Ecto neural progenitor cell (in vitro differentiated cells): ENCODE measurements around the gene MAPK1.
"Not testable (repeated sequence)": the region's sequence is repeated elsewhere in the genome, so short reads cannot be mapped to it uniquely, and the experiment has no call there.

Experiments used
- DNase-seq: peaks from one replicate; pipeline ENCODE4 v3.0.0-alpha.2; 2018; ENCODE audit warnings: low spot score

The MAPK1 gene

GRCh38 chr22:21818487-21819182 is 48.8 kb downstream of the MAPK1 start:
- no peak for DNase-seq

DNA sequence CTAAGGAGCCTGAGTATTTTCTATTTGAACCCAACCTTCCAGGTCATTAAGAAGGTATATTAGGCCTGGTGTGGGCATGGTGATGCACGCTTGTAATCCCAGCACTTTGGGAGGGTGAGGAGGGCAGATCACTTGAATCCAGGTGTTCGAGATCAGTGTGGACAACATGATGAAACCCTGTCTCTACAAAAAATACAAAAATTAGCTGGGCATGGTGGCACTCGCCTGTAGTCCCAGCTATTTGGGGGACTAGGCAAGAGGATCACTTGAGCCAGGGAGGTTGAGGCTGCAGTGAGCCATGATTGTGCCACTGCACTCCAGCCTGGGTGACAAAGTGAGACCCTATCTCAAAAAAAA is 50.0 kb downstream of the MAPK1 start:
- not testable (repeated sequence) for DNase-seq

DNA sequence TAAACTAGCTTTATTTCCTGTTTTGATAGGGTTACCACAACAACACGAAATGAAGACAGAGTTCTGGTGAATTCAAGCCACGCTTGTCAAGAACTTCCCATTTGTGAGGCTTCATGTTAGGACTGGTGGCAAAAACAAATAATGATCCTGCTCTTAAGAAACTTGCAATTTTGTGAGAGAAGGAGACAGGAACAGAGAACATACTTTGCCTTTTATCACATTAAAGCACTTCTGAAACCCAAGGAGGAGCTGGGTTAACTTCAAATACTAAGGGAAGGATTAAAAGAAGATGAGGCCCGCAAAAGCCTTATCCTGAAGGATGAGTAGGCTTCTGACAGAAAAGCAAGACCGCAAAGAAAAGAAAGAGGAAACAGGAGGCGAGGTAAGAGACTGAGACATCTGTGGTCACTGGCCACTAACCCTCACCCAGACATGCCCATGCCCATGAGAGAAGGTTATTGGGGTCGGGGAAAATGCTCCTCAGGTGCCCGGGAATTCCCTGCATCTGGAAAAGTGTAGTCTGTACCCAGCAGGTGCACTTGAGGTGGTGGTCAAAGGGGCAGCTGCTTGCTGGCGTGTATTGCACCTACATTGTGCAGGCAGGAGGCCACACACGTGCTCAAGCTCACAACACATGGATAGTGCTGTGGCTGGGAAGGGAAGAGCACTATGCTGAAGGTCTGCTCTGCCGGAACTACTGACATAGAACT is 50.5 kb downstream of the MAPK1 start:
- no peak for DNase-seq

DNA sequence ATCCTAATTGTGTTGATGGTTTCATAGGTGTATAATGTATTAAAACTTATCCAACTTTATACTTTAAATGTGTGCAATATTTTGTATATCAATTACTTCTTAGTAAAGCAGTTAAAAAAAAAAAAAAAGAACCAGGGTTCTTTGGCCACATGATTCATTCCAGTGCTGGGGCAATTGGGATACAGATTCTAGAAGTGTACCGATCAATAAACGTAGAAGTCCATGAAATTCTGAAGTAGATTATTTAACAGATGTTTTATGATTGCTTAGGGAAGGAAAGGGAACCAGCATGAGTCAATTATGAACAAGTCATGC is 51.0 kb downstream of the MAPK1 start:
- DNase-seq: no peak

DNA sequence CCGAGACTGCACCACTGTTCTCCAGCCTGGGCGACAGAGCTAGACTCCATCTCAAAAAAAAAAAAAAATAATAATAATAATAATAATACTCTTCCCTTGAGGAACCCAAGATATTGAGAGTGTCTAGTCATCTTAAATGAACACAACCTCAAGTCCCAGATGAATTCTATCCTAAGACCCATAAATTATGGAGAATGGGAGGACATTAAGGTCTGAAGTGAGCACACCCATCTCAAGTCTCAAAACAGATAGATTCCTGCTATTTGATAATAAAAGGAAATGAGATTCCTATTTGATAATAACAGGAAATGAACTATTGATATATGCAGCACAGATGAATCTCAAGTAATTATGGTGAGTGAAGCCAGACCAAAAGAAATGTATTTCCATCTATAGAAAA is 51.5 kb downstream of the MAPK1 start:
- no peak for DNase-seq

DNA sequence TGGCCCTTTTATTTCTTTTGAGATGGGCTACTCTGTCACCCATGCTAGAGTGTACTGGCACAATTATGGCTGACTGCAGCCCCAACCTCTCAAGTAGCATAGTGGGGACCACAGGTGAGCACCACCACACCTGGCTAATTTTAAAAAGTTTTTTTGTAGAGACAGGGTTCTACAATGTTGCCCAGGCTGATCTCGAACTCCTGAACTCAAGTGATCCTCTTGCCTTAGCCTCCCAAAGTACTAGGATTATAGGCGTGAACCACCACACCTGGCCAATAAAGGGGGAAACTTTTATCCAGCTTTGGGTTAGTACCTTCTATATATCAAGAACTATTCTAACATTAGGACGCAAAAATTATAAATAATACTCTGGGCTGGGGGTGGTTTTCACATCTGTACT is 52.1 kb downstream of the MAPK1 start:
- no peak for DNase-seq

DNA sequence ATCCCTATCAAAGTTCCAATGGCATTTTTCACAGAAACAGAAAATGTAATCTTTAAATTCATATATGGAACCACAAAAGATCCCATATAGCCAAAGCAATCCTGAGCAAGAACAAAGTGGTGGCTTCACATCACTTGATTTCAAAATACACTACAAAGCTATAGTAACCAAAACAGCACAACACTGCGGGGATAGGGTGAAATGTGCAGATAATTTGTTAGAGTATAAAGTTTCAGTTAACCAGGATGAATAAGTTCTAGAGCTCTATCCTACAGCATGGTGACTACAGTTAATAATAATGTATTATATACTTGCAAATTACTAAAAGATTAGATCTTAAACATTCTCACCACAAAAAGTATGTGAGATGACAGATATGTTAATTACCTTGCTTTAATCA is 55.5 kb downstream of the MAPK1 start:
- no peak for DNase-seq

DNA sequence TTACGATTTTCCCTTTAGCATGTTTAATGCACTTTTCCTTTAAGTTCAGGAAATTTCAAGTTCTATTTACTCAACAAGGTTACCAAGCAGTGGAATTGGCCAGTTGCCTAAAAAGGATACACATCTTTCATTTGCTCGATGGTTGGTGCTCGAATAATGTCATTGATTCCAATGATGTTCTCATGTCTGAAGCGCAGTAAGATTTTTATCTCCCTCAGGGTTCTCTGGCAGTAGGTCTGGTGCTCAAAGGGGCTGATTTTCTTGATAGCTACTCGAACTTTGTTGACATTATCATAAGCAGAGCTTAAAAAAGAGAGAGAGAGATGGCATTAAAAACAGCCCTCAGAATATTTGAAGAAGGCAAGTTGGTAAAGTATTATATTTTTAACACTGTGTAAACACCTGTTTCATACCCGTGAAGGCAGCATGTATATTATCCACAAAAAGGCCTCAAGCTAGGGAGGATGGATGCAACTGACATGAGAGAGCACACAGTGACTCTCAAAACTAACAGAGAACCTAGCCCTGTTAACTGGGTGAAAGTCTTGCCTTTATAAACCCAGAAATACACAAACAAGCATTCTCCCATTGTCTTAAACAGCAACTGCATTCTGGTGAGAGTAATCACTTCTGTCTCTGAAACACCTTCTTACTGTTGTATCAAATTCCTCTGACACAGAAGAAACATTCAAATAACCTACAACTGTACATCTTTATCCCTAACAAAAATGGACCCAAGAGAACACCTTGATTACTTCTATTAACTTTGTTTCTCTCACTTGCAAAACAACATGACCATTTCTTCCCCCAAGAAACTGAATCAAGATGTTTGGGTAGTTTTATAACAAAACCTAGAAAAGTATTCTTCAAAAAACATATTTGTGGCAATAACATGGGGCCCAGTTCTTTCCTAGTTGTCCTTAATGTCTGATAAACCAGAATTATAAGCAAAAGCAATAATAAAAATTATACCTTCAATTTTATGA is 59.6 kb downstream of the MAPK1 start:
- DNase-seq: no peak

DNA sequence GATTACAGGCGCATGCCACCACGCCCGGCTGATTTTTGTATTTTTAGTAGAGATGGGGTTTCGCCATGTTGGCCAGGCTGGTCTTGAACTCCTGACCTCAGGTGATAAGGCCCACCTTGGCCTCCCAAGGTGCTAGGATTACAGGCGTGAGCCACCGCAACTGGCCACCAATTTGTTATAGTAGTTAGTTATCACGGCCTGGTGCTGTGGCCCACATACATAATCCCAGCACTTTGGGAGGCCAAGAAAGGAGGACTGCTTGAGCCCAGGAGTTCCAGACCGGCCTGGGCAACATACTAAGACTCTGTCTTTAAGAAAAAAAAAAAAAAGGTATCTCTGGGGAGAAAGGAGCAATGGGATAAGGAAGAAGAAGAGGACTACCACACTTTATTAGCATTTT is 62.1 kb downstream of the MAPK1 start:
- not testable (repeated sequence) for DNase-seq

- no peak for DNase-seq
Measured at GRCh38 chr22:21803811-21804249, 63.6 kb downstream of the MAPK1 start.

DNA sequence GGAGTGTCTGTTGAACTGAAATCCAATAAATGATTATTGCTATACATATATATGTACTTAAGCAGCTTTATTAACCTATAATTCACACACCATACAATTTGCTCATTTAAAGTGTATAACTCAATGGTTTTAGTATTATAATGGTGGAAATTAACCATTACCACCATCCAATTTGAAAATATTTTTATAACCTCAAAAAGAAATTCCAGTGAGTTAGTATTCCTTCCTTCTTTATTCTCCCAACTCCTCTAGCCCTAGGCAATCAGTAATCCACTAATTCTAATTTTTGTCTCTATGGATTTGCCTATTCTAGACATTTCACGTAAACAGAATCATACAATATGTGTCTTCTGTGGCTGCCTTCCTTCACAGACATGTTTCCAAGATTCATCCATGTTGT is 64.8 kb downstream of the MAPK1 start:
- DNase-seq: no peak

- DNase-seq: no peak
Measured at GRCh38 chr22:21802056-21802455, 65.4 kb downstream of the MAPK1 start.

- not testable (repeated sequence) for DNase-seq
Measured at GRCh38 chr22:21801304-21801644, 66.2 kb downstream of the MAPK1 start.

DNA sequence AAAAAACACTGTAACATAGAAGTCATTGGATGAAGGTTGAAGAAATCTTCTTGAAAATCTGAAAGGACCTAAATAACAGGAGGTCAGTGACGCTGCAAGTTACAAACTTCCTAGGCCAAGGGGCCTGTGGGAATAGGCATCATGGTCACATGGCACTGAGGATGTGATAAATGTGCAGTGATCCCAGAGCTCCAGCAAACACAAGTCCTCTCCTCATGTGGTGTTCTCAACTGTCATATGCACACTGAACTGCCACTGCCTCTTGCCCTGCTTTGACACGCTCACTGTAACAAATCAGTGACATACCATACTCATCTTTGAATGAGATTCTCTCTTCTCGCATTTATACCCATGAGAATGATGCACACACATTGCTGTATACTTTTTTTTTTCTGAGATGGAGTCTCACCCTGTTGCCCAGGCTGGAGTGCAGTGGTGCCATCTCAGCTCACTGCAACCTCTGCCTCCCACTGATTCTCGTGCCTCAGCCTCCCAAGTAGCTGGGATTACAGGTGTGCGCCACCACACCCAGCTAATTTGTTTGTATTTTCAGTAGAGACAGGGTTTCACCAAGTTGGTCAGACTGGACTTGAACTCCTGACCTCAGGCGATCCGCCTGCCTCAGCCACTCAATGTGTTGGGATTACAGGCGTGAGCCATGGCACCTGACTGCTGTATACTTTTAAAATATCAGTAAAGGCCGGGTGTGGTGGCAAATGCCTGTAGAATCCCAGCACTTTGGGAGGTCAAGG is 66.7 kb downstream of the MAPK1 start:
- no peak for DNase-seq

DNA sequence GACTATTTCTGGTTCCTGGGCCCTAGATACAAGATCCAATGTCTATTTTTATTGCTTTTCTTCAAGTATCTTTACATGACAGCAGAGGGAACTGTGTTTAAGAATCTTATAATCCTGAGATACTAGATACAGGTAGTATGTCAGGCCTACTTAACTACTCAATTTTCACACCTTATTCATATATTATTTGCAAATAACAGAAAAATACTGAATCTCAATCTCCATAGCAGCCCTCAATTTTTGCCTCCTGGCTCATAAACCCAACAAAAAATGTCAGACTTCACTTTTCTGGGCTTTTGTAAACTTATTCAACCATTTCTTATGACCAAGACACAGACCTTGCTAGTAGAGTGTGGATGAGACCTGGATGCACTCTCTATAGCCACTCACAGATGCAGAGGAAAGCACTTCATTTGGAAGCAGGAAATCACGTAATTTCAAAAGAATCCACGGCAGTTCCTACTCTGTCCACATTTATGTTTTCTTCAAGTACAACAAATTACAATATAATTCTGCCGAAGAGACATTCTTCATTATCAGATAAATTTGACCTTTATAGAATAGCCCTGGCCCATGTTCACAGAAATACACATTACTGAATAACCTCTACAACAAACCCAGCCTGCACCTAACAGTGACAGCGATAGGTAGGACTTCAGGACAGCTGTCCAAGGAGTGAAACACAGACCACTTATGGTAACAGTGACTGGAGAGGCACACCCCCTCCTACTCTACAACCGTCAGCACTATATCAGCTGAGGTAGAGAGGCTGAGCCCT is 69.8 kb downstream of the MAPK1 start:
- DNase-seq: no peak

DNA sequence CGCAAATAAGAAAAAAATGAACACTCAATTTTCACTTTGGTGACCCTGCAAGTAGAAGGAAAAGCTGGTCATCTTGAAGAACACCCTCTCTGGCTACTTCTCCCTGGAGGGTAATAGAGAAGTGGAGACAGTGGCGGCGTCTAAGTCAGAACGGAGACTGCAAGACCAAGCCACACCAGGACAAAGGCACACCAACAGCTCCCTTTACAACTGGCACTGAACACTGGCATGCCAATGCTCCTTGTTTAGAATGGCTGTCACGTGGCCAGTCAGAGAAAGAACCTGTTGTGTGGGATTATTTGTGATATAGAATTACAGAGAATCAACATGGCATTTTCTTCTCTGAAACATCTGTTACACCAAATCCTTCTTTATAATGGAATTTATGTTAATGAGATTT is 70.6 kb downstream of the MAPK1 start:
- no peak for DNase-seq

DNA sequence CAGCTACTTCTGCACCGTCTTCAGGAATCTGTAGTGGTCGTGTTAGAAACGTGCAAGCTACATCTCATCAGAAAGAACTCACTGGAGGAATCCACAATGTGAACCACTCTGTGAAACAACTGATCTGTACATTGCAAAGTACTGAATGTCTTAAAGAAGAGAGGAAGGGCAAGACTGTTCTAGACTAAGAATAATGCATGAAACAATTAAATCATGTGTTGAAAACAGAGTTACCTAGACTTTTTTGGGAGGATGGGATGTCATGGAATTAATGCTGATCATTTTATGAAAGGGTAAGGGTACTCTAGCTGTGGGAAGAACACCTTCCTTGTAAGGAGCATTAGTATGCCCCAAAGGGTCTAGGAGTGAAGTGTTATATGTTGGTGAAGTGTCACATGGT is 71.2 kb downstream of the MAPK1 start:
- DNase-seq: no peak

- not testable (repeated sequence) for DNase-seq
Measured at GRCh38 chr22:21793716-21794115, 73.7 kb downstream of the MAPK1 start.

DNA sequence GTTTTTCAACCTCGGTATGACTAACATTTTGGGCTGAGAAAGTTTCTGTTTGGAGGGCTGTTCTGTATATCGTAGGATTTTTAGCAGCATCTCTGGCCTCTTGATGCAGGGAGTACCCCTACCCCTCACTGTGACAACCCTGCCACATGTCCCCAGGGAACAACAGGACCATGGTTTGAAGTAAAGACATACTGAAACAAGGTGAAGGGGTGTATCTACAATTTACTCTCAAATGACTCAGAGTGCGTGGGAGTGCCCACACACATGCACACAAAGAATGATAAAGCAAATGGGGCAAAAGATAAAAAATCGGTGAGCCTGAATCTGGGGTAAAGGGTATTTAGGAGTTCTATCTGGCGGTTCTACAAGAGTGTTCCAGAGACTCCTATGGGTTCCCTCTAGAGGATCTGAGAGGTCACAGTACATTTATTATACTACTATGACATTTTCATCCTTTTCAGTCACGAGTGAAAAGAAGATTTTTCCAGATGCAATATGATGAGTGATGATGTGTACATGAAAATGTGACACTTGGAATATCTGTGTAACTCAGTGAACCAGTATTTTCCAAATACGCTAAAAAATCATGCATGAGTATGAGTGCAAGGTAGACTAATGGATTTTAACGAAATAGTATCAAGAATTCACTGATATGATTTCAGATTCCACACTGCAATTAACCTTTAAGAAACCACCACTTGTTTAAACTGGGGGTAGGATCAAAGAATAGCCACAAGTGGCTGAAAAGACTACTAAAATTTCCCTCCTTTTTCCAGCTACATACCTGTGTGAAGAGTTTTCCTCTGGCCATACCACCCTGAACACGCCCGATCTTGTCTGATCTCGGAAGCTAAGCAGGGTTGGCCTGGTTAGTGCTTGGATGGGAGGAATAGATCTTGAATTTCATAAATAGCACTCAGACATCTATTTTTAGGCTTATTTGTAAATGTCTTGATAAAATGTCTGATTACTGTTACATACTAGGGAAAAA is 75.5 kb downstream of the MAPK1 start:
- no peak for DNase-seq
